22Rv1 (cell line): ENCODE data around the gene C5AR1.

Source experiments
- ZFX ChIP-seq: fragments of 450-650 bp; IDR thresholded peaks from 2 replicates; pipeline ENCODE4 v1.6.1; 2017; ENCODE audit warnings: antibody characterized with exemption, borderline replicate concordance
- TF ChIP-seq, protein P1 (sequence below): fragments of 450-650 bp; IDR thresholded peaks from 2 replicates; pipeline ENCODE4 v1.5.1; 2017; ENCODE audit warnings: mild to moderate bottlenecking

- TF ChIP-seq, protein P1, sequence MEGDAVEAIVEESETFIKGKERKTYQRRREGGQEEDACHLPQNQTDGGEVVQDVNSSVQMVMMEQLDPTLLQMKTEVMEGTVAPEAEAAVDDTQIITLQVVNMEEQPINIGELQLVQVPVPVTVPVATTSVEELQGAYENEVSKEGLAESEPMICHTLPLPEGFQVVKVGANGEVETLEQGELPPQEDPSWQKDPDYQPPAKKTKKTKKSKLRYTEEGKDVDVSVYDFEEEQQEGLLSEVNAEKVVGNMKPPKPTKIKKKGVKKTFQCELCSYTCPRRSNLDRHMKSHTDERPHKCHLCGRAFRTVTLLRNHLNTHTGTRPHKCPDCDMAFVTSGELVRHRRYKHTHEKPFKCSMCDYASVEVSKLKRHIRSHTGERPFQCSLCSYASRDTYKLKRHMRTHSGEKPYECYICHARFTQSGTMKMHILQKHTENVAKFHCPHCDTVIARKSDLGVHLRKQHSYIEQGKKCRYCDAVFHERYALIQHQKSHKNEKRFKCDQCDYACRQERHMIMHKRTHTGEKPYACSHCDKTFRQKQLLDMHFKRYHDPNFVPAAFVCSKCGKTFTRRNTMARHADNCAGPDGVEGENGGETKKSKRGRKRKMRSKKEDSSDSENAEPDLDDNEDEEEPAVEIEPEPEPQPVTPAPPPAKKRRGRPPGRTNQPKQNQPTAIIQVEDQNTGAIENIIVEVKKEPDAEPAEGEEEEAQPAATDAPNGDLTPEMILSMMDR: no peak
- TF ChIP-seq ZFX: no peak
These were observed 22.4 kb downstream of the C5AR1 start, which contains the start of gene C5AR2 for GRCh38 chr19:47331931-47332547.
